Lower lobe of right lung (tissue), 2 donors: ENCODE measurements around the gene DET1. TPM values are rescaled to one million over a fixed set of nuclear protein-coding genes. Genes with fewer than 3 reads are reported as not detected.
"Not testable (repeated sequence)": the region's sequence is repeated elsewhere in the genome, so short reads cannot be mapped to it uniquely, and the experiment has no call there.

ENCODE experiments used
- ATAC-seq, 2 donors: fragments of 200-7000 bp; cut with Tn5 transposase; one replicate each; pipeline ENCODE4 v1.9.1; 2020 to 2022; ENCODE audit warnings: mild to moderate bottlenecking in 2 of 2, moderate library complexity in 2 of 2
- DNase-seq: peaks from one replicate; pipeline ENCODE4 v3.0.0-alpha.2; 2020
- H3K27ac ChIP-seq: fragments of 200-600 bp; one replicate; pipeline ENCODE4 v1.8.0; 2022
- H3K27me3 ChIP-seq: fragments of 200-600 bp; one replicate; pipeline ENCODE4 v1.8.0; 2022; ENCODE audit warnings: low read depth
- H3K36me3 ChIP-seq: fragments of 200-600 bp; one replicate; pipeline ENCODE4 v1.8.0; 2022; ENCODE audit warnings: mild to moderate bottlenecking
- H3K4me1 ChIP-seq: fragments of 200-600 bp; one replicate; pipeline ENCODE4 v1.8.0; 2022
- H3K4me3 ChIP-seq: fragments of 200-600 bp; one replicate; pipeline ENCODE4 v1.8.0; 2022; ENCODE audit warnings: mild to moderate bottlenecking
- H3K9me3 ChIP-seq: fragments of 200-600 bp; one replicate; pipeline ENCODE4 v1.8.0; 2022
- intact Hi-C: fragments of 100-400 bp; cut with DNase I; formaldehyde crosslinking; loops from one replicate; pipeline ENCODE4 v1.11.0; 2022
- total RNA-seq: library from RNA; stranded (reverse); fragmentation: NEBNext Ultra II Directional; extraction: Animal tissue kit (Norgen Biotek cat#: 25700); gene quantifications from one replicate; pipeline ENCODE4 v1.2.1, GENCODE V29; 2021
- TF ChIP-seq, protein P1 (sequence below): fragments of 200-600 bp; IDR thresholded peaks from one replicate; pipeline ENCODE4 v1.8.0; 2022; ENCODE audit warnings: antibody characterized with exemption, mild to moderate bottlenecking
- donor health status: DM: no; HTN: yes; CAD: no; lungs with severe emphysema.

Gene DET1
- total RNA-seq, 1 donor from 2014 or later = 5.0 TPM

- no peaks in the 10 kb centered on the region for H3K9me3 ChIP-seq
- DNase-seq = no peak
- peaks cover 35% of the 10 kb centered on the region for H3K36me3 ChIP-seq
- intact Hi-C loops = no loop called here
- H3K4me3 ChIP-seq = no peak overlapping the region
- ATAC-seq = no peak
- H3K27ac ChIP-seq = no peak overlapping the region
- H3K4me1 ChIP-seq = peaks cover 27% of the 10 kb centered on the region
- H3K27me3 ChIP-seq = no peaks in the 10 kb centered on the region
- TF ChIP-seq, protein P1, sequence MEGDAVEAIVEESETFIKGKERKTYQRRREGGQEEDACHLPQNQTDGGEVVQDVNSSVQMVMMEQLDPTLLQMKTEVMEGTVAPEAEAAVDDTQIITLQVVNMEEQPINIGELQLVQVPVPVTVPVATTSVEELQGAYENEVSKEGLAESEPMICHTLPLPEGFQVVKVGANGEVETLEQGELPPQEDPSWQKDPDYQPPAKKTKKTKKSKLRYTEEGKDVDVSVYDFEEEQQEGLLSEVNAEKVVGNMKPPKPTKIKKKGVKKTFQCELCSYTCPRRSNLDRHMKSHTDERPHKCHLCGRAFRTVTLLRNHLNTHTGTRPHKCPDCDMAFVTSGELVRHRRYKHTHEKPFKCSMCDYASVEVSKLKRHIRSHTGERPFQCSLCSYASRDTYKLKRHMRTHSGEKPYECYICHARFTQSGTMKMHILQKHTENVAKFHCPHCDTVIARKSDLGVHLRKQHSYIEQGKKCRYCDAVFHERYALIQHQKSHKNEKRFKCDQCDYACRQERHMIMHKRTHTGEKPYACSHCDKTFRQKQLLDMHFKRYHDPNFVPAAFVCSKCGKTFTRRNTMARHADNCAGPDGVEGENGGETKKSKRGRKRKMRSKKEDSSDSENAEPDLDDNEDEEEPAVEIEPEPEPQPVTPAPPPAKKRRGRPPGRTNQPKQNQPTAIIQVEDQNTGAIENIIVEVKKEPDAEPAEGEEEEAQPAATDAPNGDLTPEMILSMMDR = no peak
Observed at GRCh38 chr15:88469321-88469720, 77.2 kb downstream of the DET1 start.

GRCh38 chr15:88468721-88469120 lies 77.8 kb downstream of the DET1 start:
- intact Hi-C loops, H3K27me3 ChIP-seq, ATAC-seq, H3K27ac ChIP-seq, DNase-seq, H3K9me3 ChIP-seq, H3K4me3 ChIP-seq: not testable (repeated sequence)
- H3K4me1 ChIP-seq = peaks cover 27% of the 10 kb centered on the region
- peaks cover 36% of the 10 kb centered on the region for H3K36me3 ChIP-seq

DNA sequence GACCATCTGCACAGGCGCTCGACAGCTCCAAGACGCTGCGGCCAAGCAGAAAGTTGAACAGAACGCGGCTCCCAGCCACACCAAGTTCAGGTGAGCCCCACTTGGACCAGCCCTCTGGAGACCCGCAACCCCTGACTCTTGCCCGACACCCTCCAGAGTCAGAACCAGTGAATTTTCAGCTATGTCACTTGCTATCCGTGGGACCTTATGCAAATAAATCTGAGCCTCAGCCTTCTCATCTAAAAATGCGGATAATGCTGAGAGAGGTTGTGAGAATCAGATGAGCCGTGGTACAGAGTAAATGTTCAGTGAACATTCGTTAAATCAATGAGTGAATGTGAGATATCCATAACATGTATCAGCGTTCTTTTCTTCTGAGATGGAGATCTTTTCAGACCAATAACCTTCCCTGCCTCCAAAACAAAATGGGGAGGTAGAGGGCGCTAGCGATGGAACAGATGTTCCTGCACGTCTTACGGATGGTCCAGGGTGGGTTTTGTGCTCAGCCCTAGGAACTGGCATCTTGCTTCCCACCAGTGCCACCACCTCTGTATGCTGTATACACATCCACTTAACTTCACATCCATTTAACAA lies 78.4 kb downstream of the DET1 start:
- H3K27me3 ChIP-seq = no peaks in the 10 kb centered on the region
- peak overlapping the region; percentile 95 for H3K27ac ChIP-seq
- H3K4me1 ChIP-seq = peaks cover 27% of the 10 kb centered on the region
- ATAC-seq (no peak), DNase-seq (no peak)
- intact Hi-C loops = no loop called here
- peaks cover 39% of the 10 kb centered on the region for H3K36me3 ChIP-seq
- TF ChIP-seq, protein P1 = no peak
- H3K4me3 ChIP-seq = peak overlapping the region; percentile 93
- H3K9me3 ChIP-seq = no peaks in the 10 kb centered on the region

DNA sequence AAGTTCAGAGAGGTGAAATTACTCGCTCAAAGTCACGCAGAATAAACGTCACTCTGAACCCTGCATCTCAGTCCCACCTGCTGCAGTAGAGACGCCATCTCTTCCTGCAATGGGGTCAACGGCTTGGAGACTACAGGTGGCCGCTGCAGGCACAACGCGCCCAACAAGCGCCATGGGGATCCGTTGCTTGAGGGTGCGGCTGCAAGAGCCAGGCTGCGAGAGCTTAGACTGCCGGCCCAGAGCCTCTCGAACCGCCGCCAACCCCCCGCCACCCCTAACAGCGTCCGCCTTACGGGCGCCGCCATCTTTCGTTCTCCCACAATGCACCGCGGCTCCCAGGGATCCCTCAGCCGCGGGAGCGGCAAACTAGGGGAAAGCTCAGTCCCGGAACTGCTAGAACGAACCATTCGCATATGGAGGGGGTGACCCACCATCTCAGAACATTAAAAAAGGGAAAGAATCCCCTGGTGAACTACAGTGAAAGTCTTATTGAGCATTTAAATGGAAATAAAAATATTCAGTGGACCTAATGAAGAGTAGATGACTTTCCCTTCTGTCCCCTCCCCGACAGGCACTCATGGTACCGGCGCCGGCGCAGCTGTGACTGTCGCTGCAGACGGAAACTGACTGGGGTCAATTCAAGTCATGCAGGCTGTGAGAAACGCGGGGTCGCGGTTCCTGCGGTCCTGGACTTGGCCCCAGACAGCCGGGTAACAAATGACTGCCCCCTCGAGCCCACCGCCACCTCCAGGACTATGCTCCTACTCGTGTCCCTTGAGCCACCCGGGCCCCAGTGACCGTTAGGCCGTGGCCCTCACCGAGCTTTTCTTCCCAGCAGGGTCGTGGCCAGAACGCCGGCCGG lies 79.2 kb downstream of the DET1 start, which contains the start of the genes MRPL46 and MRPS11:
MRPL46 (minus strand) TSS at position 316 of the 862 bp plus-strand sequence; CDS start at position 305, 11 bp downstream.
MRPS11 (plus strand) TSS at position 636 of the 862 bp plus-strand sequence; CDS start at position 646, 10 bp downstream.
- Histone ChIP-seq H3K4me1 (peaks cover 27% of the 10 kb centered on the region), H3K27me3 (no peaks in the 10 kb centered on the region), H3K36me3 (peaks cover 39% of the 10 kb centered on the region), H3K4me3 (peak within 1 kb of the TSS; percentile 93), H3K27ac (peak within 1 kb of the TSS; percentile 95), H3K9me3 (no peaks in the 10 kb centered on the region)
- ATAC-seq = peak; percentile 98 to 99
- TF ChIP-seq, protein P1 = no peak
- intact Hi-C loops = no loop called here
- peak; percentile 92 for DNase-seq

- H3K36me3 ChIP-seq = peaks cover 46% of the 10 kb centered on the region
- H3K27ac ChIP-seq = no peak overlapping the region
- DNase-seq = no peak
- TF ChIP-seq, protein P1 = no peak
- H3K9me3 ChIP-seq = no peaks in the 10 kb centered on the region
- H3K4me3 ChIP-seq = peak overlapping the region; percentile 93
- peaks cover 27% of the 10 kb centered on the region for H3K4me1 ChIP-seq
- no peak for ATAC-seq
- H3K27me3 ChIP-seq = no peaks in the 10 kb centered on the region
- intact Hi-C loops = no loop called here
Observed at GRCh38 chr15:88465633-88466224, 80.8 kb downstream of the DET1 start.
